ENCODE results near the gene MRPL34.
"Not testable (repeated sequence)": the region's sequence is repeated elsewhere in the genome, so short reads cannot be mapped to it uniquely, and the experiment has no call there.

Gene MRPL34
- 4.4 to 51.1 (median 23.3) reads per million in 17 experiments for total RNA-seq

GRCh38 chr19:17305517-17306284 is at the start of gene MRPL34:
MRPL34 (plus strand) TSS chr19:17305872; CDS start chr19:17305893, 21 bp downstream.
- peak; percentile 99 for DNase-seq

- DNase-seq: no peak
Measured at GRCh38 chr19:17256130-17256529, 49.5 kb upstream of the MRPL34 start.

- no peak for DNase-seq
Measured at GRCh38 chr19:17259118-17259780, 46.4 kb upstream of the MRPL34 start.

- no peak for DNase-seq
Measured at GRCh38 chr19:17259934-17260333, 45.7 kb upstream of the MRPL34 start.

GRCh38 chr19:17260842-17261325 is 44.8 kb upstream of the MRPL34 start:
- peak; percentile 82 to 93 (median 88) for DNase-seq

- DNase-seq: no peak
Measured at GRCh38 chr19:17262557-17262956, 43.1 kb upstream of the MRPL34 start.

GRCh38 chr19:17263712-17264640 is 41.7 kb upstream of the MRPL34 start:
- no peak for DNase-seq

GRCh38 chr19:17264641-17264979 is 41.1 kb upstream of the MRPL34 start, which contains the start of gene USHBP1:
USHBP1 (minus strand) TSS chr19:17264745; CDS start chr19:17264299, 446 bp downstream.
- no peak for DNase-seq

GRCh38 chr19:17266026-17266425 is 39.6 kb upstream of the MRPL34 start:
- DNase-seq: no peak

GRCh38 chr19:17266589-17266974 is 39.1 kb upstream of the MRPL34 start:
- DNase-seq: peak in 2 of 4 experiments; percentile 26 to 39

GRCh38 chr19:17266975-17267788 is 38.5 kb upstream of the MRPL34 start, which contains the start of gene BABAM1:
BABAM1 (plus strand) TSS chr19:17267443; CDS start chr19:17268807, 1,364 bp downstream.
- DNase-seq: peak; percentile 95 to 97 (median 97)

- no peak for DNase-seq
Measured at GRCh38 chr19:17268754-17269153, 36.9 kb upstream of the MRPL34 start.

GRCh38 chr19:17274892-17275291 is 30.8 kb upstream of the MRPL34 start:
- not testable (repeated sequence) for DNase-seq

GRCh38 chr19:17275441-17276175 is 30.1 kb upstream of the MRPL34 start:
- DNase-seq: no peak

- DNase-seq: no peak
Measured at GRCh38 chr19:17279436-17279835, 26.2 kb upstream of the MRPL34 start.

- peak; percentile 61 to 87 (median 82) for DNase-seq
Measured at GRCh38 chr19:17281391-17282304, 24.0 kb upstream of the MRPL34 start, which contains the start of gene ANKLE1. ANKLE1 (plus strand) TSS chr19:17281901; CDS start chr19:17281921, 20 bp downstream.

- peak; percentile 79 to 93 (median 86) for DNase-seq
Measured at GRCh38 chr19:17282488-17283125, 23.1 kb upstream of the MRPL34 start.

GRCh38 chr19:17283504-17283996 is 22.1 kb upstream of the MRPL34 start:
- DNase-seq: no peak
